Measurements from ENCODE around the gene HOXD8. TPM values are rescaled to one million over a fixed set of nuclear protein-coding genes. Genes with fewer than 3 reads are reported as not detected.

The HOXD8 gene
- total and polyA plus RNA-seq, 2 of the 8 experiments (the other 6 are each of a cell fraction or from before 2014, with no cell fraction given), result not detected

GRCh38 chr2:176164201-176164600 is 34.7 kb downstream of the HOXD8 start (continued):
- no peak for TF ChIP-seq SP2 (IDR thresholded peaks at IDR 0.05; ENCODE audit: low read length)
- no peak for TF ChIP-seq ATF2 (IDR thresholded peaks at IDR 0.05; ENCODE audit: low read length)
- TF ChIP-seq EGR1 (IDR thresholded peaks at IDR 0.05; ENCODE audit: borderline replicate concordance, low read depth, low read length), result no peak
- TF ChIP-seq CHD7 (IDR thresholded peaks at IDR 0.05; ENCODE audit: insufficient replicate concordance, low read length), result no peak
- no peak for TF ChIP-seq YY1 (IDR thresholded peaks at IDR 0.05; ENCODE audit: low read depth, low read length)
